LoVo (cell line): ENCODE results near the gene WDR20.

Experiments
- DNase-seq: peaks from one replicate; pipeline ENCODE4 v3.0.0-alpha.2; 2016; ENCODE audit warnings: low spot score

Gene WDR20

GRCh38 chr14:102219316-102219715 is 79.6 kb downstream of the WDR20 start:
- no peak for DNase-seq

GRCh38 chr14:102220031-102220430 is 80.3 kb downstream of the WDR20 start:
- no peak for DNase-seq

GRCh38 chr14:102221026-102221425 is 81.3 kb downstream of the WDR20 start:
- DNase-seq, result no peak

GRCh38 chr14:102222009-102222575 is 82.4 kb downstream of the WDR20 start:
- no peak for DNase-seq

GRCh38 chr14:102222751-102223150 is 83.1 kb downstream of the WDR20 start:
- no peak for DNase-seq

- DNase-seq, result no peak
These were observed 84.0 kb downstream of the WDR20 start for GRCh38 chr14:102223682-102224081.

- no peak for DNase-seq
These were observed 85.7 kb downstream of the WDR20 start for GRCh38 chr14:102225386-102225785.

- no peak for DNase-seq
These were observed 86.2 kb downstream of the WDR20 start for GRCh38 chr14:102225936-102226335.

- no peak for DNase-seq
These were observed 86.8 kb downstream of the WDR20 start for GRCh38 chr14:102226356-102227125.

- DNase-seq, result no peak
These were observed 87.7 kb downstream of the WDR20 start for GRCh38 chr14:102227184-102227964.

GRCh38 chr14:102229071-102229738 is 89.5 kb downstream of the WDR20 start:
- no peak for DNase-seq

- no peak for DNase-seq
These were observed 90.0 kb downstream of the WDR20 start for GRCh38 chr14:102229739-102230092.

- DNase-seq, result no peak
These were observed 90.9 kb downstream of the WDR20 start for GRCh38 chr14:102230481-102231210.

- DNase-seq, result no peak
These were observed 92.0 kb downstream of the WDR20 start for GRCh38 chr14:102231476-102232347.

- DNase-seq, result no peak
These were observed 92.6 kb downstream of the WDR20 start for GRCh38 chr14:102232348-102232625.

GRCh38 chr14:102233081-102233480 is 93.4 kb downstream of the WDR20 start:
- DNase-seq, result no peak

- no peak for DNase-seq
These were observed 94.9 kb downstream of the WDR20 start for GRCh38 chr14:102234331-102235264.

GRCh38 chr14:102235275-102235897 is 95.7 kb downstream of the WDR20 start:
- DNase-seq, result peak; percentile 86

GRCh38 chr14:102236026-102236425 is 96.3 kb downstream of the WDR20 start:
- no peak for DNase-seq

GRCh38 chr14:102238131-102238530 is 98.4 kb downstream of the WDR20 start:
- no peak for DNase-seq
